WTC11 (cell line): ENCODE results near the gene CLNK. TPM values are rescaled to one million over a fixed set of nuclear protein-coding genes. Genes with fewer than 3 reads are reported as not detected.

Experiments used
- ATAC-seq: fragments of 200-7000 bp; cut with Tn5 transposase; 2 replicates; pipeline ENCODE4 v1.10.0; 2021; ENCODE audit warnings: mild to moderate bottlenecking, moderate library complexity
- CTCF ChIA-PET: fragments of 300-600 bp; sonication (Branson Sonifier 250); formaldehyde crosslinking; loops from one replicate; lab custom pipeline; 2021; ENCODE audit warnings: antibody characterized with exemption; lab: Charles Lee
- POLR2A ChIA-PET: fragments of 350-600 bp; sonication (Branson Sonifier 250); formaldehyde crosslinking; loops from one replicate; lab custom pipeline; 2021; ENCODE audit warnings: antibody characterized with exemption; lab: Charles Lee
- DNase-seq: peaks from one replicate; pipeline ENCODE4 v3.0.0; 2021; ENCODE audit warnings: low spot score
- H3K27ac Mint-ChIP-seq: 2 replicates; pipeline ENCODE4 v1.8.0; 2021; ENCODE audit warnings: mixed read lengths
- H3K27me3 Mint-ChIP-seq: 2 replicates; pipeline ENCODE4 v1.8.0; 2021; ENCODE audit warnings: low read depth, mild to moderate bottlenecking, moderate library complexity, mixed read lengths
- H3K36me3 Mint-ChIP-seq: 2 replicates; pipeline ENCODE4 v1.8.0; 2021; ENCODE audit warnings: mixed read lengths
- H3K4me1 Mint-ChIP-seq: 2 replicates; pipeline ENCODE4 v1.8.0; 2022; ENCODE audit warnings: mixed read lengths
- H3K4me3 Mint-ChIP-seq: 2 replicates; pipeline ENCODE4 v1.8.0; 2021; ENCODE audit warnings: mild to moderate bottlenecking, moderate library complexity, mixed read lengths
- H3K9me3 Mint-ChIP-seq: 2 replicates; pipeline ENCODE4 v1.8.0; 2021; ENCODE audit warnings: mixed read lengths
- ATF1 ChIP-seq: sonication (generic); formaldehyde crosslinking; IDR thresholded peaks from 2 replicates; pipeline ENCODE4 v1.8.1; 2023; ENCODE audit warnings: mild to moderate bottlenecking, moderate library complexity, missing genetic modification reagents
- ELF4 ChIP-seq: sonication (generic); formaldehyde crosslinking; IDR thresholded peaks from 2 replicates; pipeline ENCODE4 v1.8.1; 2022; ENCODE audit warnings: low read depth, mild to moderate bottlenecking, moderate library complexity, missing genetic modification reagents
- ETV6 ChIP-seq: sonication (generic); formaldehyde crosslinking; IDR thresholded peaks from 2 replicates; pipeline ENCODE4 v1.8.1; 2022; ENCODE audit warnings: mild to moderate bottlenecking, missing genetic modification reagents
- FOXK1 ChIP-seq: sonication (generic); formaldehyde crosslinking; IDR thresholded peaks from 2 replicates; pipeline ENCODE4 v1.8.0; 2022; ENCODE audit warnings: mild to moderate bottlenecking, moderate library complexity, missing genetic modification reagents
- GRHL2 ChIP-seq: fragments of 250-450 bp; sonication (Bioruptor Pico); IDR thresholded peaks from 2 replicates; pipeline ENCODE4 v1.8.0; 2022; ENCODE audit warnings: mild to moderate bottlenecking, moderate library complexity; ENCODE audit not compliant: insufficient replicate concordance, severe bottlenecking
- GTF2I ChIP-seq: fragments of 250-450 bp; sonication (Bioruptor Pico); conservative IDR thresholded peaks from 2 replicates; pipeline ENCODE4 v1.4.0; 2021; ENCODE audit warnings: mild to moderate bottlenecking
- IRF2 ChIP-seq: sonication (generic); formaldehyde crosslinking; IDR thresholded peaks from 2 replicates; pipeline ENCODE4 v1.8.0; 2022; ENCODE audit warnings: low read depth, missing genetic modification reagents, borderline replicate concordance
- JAZF1 ChIP-seq: fragments of 250-450 bp; sonication (Bioruptor Pico); IDR thresholded peaks from 2 replicates; pipeline ENCODE4 v1.9.0; 2021; ENCODE audit warnings: moderate library complexity, mild to moderate bottlenecking, inconsistent platforms
- MYBL2 ChIP-seq: sonication (generic); formaldehyde crosslinking; IDR thresholded peaks from 2 replicates; pipeline ENCODE4 v1.8.1; 2023; ENCODE audit warnings: mild to moderate bottlenecking, moderate library complexity, missing genetic modification reagents
- NFYB ChIP-seq: sonication (generic); formaldehyde crosslinking; conservative IDR thresholded peaks from 2 replicates; pipeline ENCODE4 v1.8.0; 2022; ENCODE audit warnings: low read depth, missing genetic modification reagents
- NR2C2 ChIP-seq: sonication (generic); formaldehyde crosslinking; IDR thresholded peaks from 2 replicates; pipeline ENCODE4 v1.8.0; 2022; ENCODE audit warnings: mild to moderate bottlenecking, missing genetic modification reagents
- OVOL2 ChIP-seq: fragments of 250-450 bp; sonication (Bioruptor Pico); IDR thresholded peaks from 2 replicates; pipeline ENCODE4 v1.9.0; 2021; ENCODE audit warnings: mild to moderate bottlenecking, borderline replicate concordance
- PRDM15 ChIP-seq: sonication (generic); formaldehyde crosslinking; IDR thresholded peaks from 2 replicates; pipeline ENCODE4 v1.8.0; 2022; ENCODE audit warnings: missing genetic modification reagents
- RELA ChIP-seq: sonication (generic); formaldehyde crosslinking; IDR thresholded peaks from 2 replicates; pipeline ENCODE4 v1.8.1; 2022; ENCODE audit warnings: missing genetic modification reagents, mild to moderate bottlenecking, borderline replicate concordance
- SMAD4 ChIP-seq: sonication (generic); formaldehyde crosslinking; IDR thresholded peaks from 2 replicates; pipeline ENCODE4 v1.8.0; 2022; ENCODE audit warnings: mild to moderate bottlenecking, missing genetic modification reagents
- SP1 ChIP-seq: sonication (generic); formaldehyde crosslinking; conservative IDR thresholded peaks from 2 replicates; pipeline ENCODE4 v1.8.1; 2022; ENCODE audit warnings: missing genetic modification reagents
- TCF7 ChIP-seq: sonication (generic); formaldehyde crosslinking; IDR thresholded peaks from 2 replicates; pipeline ENCODE4 v1.8.0; 2022; ENCODE audit warnings: mild to moderate bottlenecking, low read depth, missing genetic modification reagents, moderate library complexity
- TEAD4 ChIP-seq: sonication (generic); formaldehyde crosslinking; IDR thresholded peaks from 2 replicates; pipeline ENCODE4 v1.8.0; 2022; ENCODE audit warnings: mild to moderate bottlenecking, missing genetic modification reagents
- TP53 ChIP-seq: sonication (generic); formaldehyde crosslinking; IDR thresholded peaks from 2 replicates; pipeline ENCODE4 v1.8.1; 2023; ENCODE audit warnings: mild to moderate bottlenecking, missing genetic modification reagents
- ZNF121 ChIP-seq: sonication (generic); formaldehyde crosslinking; IDR thresholded peaks from 2 replicates; pipeline ENCODE4 v1.8.0; 2023; ENCODE audit warnings: missing genetic modification reagents
- ZNF416 ChIP-seq: fragments of 250-450 bp; sonication (Bioruptor Pico); IDR thresholded peaks from 2 replicates; pipeline ENCODE4 v1.9.0; 2021; ENCODE audit warnings: mild to moderate bottlenecking, inconsistent platforms
- ZNF671 ChIP-seq: fragments of 250-450 bp; sonication (Bioruptor Pico); IDR thresholded peaks from 2 replicates; pipeline ENCODE4 v1.8.0; 2021; ENCODE audit warnings: mild to moderate bottlenecking
- total RNA-seq: library from RNA; stranded (reverse); gene quantifications from 3 replicates; pipeline ENCODE4 v1.2.3, GENCODE V29; 2021
- TF ChIP-seq, protein P1 (sequence below): sonication (generic); formaldehyde crosslinking; IDR thresholded peaks from 2 replicates; pipeline ENCODE4 v1.8.0; 2023; ENCODE audit warnings: mild to moderate bottlenecking, missing genetic modification reagents
- TF ChIP-seq, protein P2 (sequence below): fragments of 250-450 bp; sonication (Bioruptor Pico); IDR thresholded peaks from 2 replicates; pipeline ENCODE4 v1.8.0; 2021; ENCODE audit warnings: mild to moderate bottlenecking
- TF ChIP-seq, protein P3 (sequence below): fragments of 250-450 bp; sonication (Bioruptor Pico); IDR thresholded peaks from 2 replicates; pipeline ENCODE4 v1.9.0; 2021; ENCODE audit warnings: mild to moderate bottlenecking, borderline replicate concordance
- TF ChIP-seq, protein P4 (sequence below): fragments of 250-450 bp; sonication (Bioruptor Pico); IDR thresholded peaks from 2 replicates; pipeline ENCODE4 v1.9.0; 2021; ENCODE audit warnings: mild to moderate bottlenecking

The CLNK gene
- total RNA-seq, 1 experiment from 2014 or later: not detected

DNA sequence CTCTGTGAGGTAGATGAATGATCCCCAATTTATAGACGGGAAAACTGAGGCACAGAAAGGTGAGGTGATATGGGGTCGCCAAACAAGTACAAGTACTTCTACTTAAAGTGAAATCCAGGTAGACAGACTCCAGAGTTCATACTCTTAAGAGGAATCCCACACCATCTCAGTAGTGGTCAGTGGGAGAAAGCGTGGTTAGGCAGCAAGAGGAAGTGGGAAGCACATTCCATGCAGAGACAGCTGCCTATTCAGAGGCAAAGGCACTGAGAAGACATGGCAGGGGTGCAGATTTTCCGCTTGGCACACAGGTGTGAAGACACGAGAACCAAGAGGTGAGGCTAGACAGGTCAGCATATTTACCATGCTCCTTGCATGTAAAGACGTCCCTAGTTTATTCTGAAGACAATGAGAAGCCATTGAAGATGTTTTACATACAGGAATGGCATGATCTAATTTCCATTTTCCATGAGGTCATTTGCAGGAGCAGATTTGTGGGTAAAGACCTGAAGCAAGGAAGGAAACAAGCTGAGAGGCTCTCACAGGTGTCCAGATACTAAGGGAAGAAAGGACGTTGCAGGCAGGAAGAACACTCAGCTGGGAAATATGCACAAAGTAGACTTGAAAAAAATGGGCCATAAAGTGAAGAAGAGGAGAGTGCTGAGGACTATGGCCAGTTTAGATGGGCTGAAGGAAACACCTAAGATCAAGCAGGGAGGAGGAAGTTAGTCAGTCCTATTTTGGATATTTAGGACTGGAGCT is 17.3 kb upstream of the CLNK start:
- peaks cover 5% of the 10 kb centered on the region; the same call in 1 of the 2 replicates for H3K27me3 Mint-ChIP-seq
- CTCF ChIA-PET: no interaction called here
- H3K36me3 Mint-ChIP-seq: peaks cover 31% of the 10 kb centered on the region
- no peaks in the 10 kb centered on the region for H3K4me1 Mint-ChIP-seq
- H3K4me3 Mint-ChIP-seq: no peak overlapping the region
- TF ChIP-seq ZNF121 (CRISPR knock-in tag): no peak
- TF ChIP-seq SP1 (CRISPR knock-in tag): no peak
- TF ChIP-seq IRF2: no peak
- no peak for TF ChIP-seq TCF7 (CRISPR knock-in tag)
- no peak for TF ChIP-seq MYBL2 (CRISPR knock-in tag)
- no peak for TF ChIP-seq ELF4
- no peak for TF ChIP-seq ZNF671
- no peak for TF ChIP-seq GTF2I
- TF ChIP-seq JAZF1: no peak
- TF ChIP-seq OVOL2 (CRISPR knock-in tag): no peak
- TF ChIP-seq PRDM15 (CRISPR knock-in tag): no peak
- TF ChIP-seq NFYB: no peak
- TF ChIP-seq RELA (CRISPR knock-in tag): no peak
- TF ChIP-seq ZNF416 (CRISPR knock-in tag): no peak
- TF ChIP-seq, protein P1, sequence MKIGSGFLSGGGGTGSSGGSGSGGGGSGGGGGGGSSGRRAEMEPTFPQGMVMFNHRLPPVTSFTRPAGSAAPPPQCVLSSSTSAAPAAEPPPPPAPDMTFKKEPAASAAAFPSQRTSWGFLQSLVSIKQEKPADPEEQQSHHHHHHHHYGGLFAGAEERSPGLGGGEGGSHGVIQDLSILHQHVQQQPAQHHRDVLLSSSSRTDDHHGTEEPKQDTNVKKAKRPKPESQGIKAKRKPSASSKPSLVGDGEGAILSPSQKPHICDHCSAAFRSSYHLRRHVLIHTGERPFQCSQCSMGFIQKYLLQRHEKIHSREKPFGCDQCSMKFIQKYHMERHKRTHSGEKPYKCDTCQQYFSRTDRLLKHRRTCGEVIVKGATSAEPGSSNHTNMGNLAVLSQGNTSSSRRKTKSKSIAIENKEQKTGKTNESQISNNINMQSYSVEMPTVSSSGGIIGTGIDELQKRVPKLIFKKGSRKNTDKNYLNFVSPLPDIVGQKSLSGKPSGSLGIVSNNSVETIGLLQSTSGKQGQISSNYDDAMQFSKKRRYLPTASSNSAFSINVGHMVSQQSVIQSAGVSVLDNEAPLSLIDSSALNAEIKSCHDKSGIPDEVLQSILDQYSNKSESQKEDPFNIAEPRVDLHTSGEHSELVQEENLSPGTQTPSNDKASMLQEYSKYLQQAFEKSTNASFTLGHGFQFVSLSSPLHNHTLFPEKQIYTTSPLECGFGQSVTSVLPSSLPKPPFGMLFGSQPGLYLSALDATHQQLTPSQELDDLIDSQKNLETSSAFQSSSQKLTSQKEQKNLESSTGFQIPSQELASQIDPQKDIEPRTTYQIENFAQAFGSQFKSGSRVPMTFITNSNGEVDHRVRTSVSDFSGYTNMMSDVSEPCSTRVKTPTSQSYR: no peak
- TF ChIP-seq NR2C2 (CRISPR knock-in tag): no peak
- TF ChIP-seq, protein P2, sequence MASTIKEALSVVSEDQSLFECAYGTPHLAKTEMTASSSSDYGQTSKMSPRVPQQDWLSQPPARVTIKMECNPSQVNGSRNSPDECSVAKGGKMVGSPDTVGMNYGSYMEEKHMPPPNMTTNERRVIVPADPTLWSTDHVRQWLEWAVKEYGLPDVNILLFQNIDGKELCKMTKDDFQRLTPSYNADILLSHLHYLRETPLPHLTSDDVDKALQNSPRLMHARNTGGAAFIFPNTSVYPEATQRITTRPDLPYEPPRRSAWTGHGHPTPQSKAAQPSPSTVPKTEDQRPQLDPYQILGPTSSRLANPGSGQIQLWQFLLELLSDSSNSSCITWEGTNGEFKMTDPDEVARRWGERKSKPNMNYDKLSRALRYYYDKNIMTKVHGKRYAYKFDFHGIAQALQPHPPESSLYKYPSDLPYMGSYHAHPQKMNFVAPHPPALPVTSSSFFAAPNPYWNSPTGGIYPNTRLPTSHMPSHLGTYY (CRISPR knock-in tag): no peak
- TF ChIP-seq TP53 (CRISPR knock-in tag): no peak
- no peak for TF ChIP-seq GRHL2
- POLR2A ChIA-PET: no interaction called here
- H3K9me3 Mint-ChIP-seq: peaks cover 39% of the 10 kb centered on the region
- no peak for ATAC-seq
- no peak for DNase-seq
- H3K27ac Mint-ChIP-seq: no peak overlapping the region

DNA sequence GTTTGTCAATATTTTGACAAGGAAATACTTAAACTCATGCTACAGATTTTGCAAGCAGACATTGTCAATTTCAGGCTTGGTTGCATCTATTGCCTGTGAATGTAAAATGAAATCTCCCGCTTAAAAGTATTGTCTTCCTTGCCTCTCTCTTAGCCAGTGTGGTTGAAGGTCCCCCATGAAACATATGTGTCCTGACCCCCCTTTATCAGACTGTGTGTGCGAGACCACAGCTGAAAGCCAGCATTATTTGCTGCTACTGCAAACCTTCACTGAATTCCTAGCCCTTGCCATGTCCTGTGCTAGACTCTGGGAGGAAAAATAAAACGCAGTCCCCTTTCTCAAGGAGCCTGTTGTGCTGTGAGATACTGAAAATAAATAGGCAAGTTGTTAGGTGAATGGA is 16.6 kb upstream of the CLNK start:
- Mint-ChIP-seq H3K4me1 (no peaks in the 10 kb centered on the region), H3K4me3 (no peak overlapping the region), H3K27ac (no peak overlapping the region), H3K27me3 (peaks cover 5% of the 10 kb centered on the region; the same call in 1 of the 2 replicates), H3K36me3 (peaks cover 36% of the 10 kb centered on the region), H3K9me3 (peaks cover 45% of the 10 kb centered on the region)
- ATAC-seq: no peak
- CTCF ChIA-PET: no interaction called here
- no peak for DNase-seq
- POLR2A ChIA-PET: no interaction called here
- TF ChIP-seq FOXK1 (CRISPR knock-in tag) (no peak), ZNF416 (CRISPR knock-in tag) (no peak), TEAD4 (no peak), ETV6 (CRISPR knock-in tag) (no peak), NR2C2 (CRISPR knock-in tag) (no peak), SMAD4 (no peak), SP1 (CRISPR knock-in tag) (no peak), MYBL2 (CRISPR knock-in tag) (no peak), ATF1 (no peak)
- TF ChIP-seq, protein P3, sequence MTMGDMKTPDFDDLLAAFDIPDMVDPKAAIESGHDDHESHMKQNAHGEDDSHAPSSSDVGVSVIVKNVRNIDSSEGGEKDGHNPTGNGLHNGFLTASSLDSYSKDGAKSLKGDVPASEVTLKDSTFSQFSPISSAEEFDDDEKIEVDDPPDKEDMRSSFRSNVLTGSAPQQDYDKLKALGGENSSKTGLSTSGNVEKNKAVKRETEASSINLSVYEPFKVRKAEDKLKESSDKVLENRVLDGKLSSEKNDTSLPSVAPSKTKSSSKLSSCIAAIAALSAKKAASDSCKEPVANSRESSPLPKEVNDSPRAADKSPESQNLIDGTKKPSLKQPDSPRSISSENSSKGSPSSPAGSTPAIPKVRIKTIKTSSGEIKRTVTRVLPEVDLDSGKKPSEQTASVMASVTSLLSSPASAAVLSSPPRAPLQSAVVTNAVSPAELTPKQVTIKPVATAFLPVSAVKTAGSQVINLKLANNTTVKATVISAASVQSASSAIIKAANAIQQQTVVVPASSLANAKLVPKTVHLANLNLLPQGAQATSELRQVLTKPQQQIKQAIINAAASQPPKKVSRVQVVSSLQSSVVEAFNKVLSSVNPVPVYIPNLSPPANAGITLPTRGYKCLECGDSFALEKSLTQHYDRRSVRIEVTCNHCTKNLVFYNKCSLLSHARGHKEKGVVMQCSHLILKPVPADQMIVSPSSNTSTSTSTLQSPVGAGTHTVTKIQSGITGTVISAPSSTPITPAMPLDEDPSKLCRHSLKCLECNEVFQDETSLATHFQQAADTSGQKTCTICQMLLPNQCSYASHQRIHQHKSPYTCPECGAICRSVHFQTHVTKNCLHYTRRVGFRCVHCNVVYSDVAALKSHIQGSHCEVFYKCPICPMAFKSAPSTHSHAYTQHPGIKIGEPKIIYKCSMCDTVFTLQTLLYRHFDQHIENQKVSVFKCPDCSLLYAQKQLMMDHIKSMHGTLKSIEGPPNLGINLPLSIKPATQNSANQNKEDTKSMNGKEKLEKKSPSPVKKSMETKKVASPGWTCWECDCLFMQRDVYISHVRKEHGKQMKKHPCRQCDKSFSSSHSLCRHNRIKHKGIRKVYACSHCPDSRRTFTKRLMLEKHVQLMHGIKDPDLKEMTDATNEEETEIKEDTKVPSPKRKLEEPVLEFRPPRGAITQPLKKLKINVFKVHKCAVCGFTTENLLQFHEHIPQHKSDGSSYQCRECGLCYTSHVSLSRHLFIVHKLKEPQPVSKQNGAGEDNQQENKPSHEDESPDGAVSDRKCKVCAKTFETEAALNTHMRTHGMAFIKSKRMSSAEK (CRISPR knock-in tag): no peak
- TF ChIP-seq, protein P4, sequence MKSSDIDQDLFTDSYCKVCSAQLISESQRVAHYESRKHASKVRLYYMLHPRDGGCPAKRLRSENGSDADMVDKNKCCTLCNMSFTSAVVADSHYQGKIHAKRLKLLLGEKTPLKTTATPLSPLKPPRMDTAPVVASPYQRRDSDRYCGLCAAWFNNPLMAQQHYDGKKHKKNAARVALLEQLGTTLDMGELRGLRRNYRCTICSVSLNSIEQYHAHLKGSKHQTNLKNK (CRISPR knock-in tag): no peak
